Stimulated activated CD8-positive, alpha-beta memory T cell treated with anti-CD3 and anti-CD28 coated beads, Interleukin-15, amount 100 ng/mL, for 1 hour (primary cell): ENCODE measurements around the gene TMEM240.
"Not testable (repeated sequence)": the region's sequence is repeated elsewhere in the genome, so short reads cannot be mapped to it uniquely, and the experiment has no call there.

ENCODE experiments used
- DNase-seq: peaks from one replicate; pipeline ENCODE4 v3.0.0-alpha.2; 2020; ENCODE audit warnings: low read depth

TMEM240 gene

GRCh38 chr1:1524750-1525383, 15.6 kb downstream of the TMEM240 start:
- not testable (repeated sequence) for DNase-seq

GRCh38 chr1:1523651-1524050, 16.8 kb downstream of the TMEM240 start:
- not testable (repeated sequence) for DNase-seq

- DNase-seq: not testable (repeated sequence)
Observed at GRCh38 chr1:1523226-1523625, 17.2 kb downstream of the TMEM240 start.

GRCh38 chr1:1522536-1522935, 17.9 kb downstream of the TMEM240 start:
- DNase-seq: not testable (repeated sequence)

- DNase-seq: no peak
Observed at GRCh38 chr1:1521331-1521730, 19.1 kb downstream of the TMEM240 start.

GRCh38 chr1:1519805-1520505, 20.5 kb downstream of the TMEM240 start:
- not testable (repeated sequence) for DNase-seq

- DNase-seq: not testable (repeated sequence)
Observed at GRCh38 chr1:1518621-1519007, 21.8 kb downstream of the TMEM240 start.

- no peak for DNase-seq
Observed at GRCh38 chr1:1517973-1518620, 22.3 kb downstream of the TMEM240 start.

- DNase-seq: not testable (repeated sequence)
Observed at GRCh38 chr1:1516923-1517322, 23.5 kb downstream of the TMEM240 start.

- not testable (repeated sequence) for DNase-seq
Observed at GRCh38 chr1:1514376-1514775, 26.0 kb downstream of the TMEM240 start.

GRCh38 chr1:1513675-1514074, 26.7 kb downstream of the TMEM240 start:
- DNase-seq: not testable (repeated sequence)

- not testable (repeated sequence) for DNase-seq
Observed at GRCh38 chr1:1512425-1512824, 28.0 kb downstream of the TMEM240 start.

- peak; percentile 87 for DNase-seq
Observed at GRCh38 chr1:1511533-1512285, 28.7 kb downstream of the TMEM240 start, which contains the start of gene ATAD3A. Gene ATAD3A (plus strand): TSS chr1:1512162. CDS start chr1:1512269, 107 bp downstream.

GRCh38 chr1:1510912-1511532, 29.4 kb downstream of the TMEM240 start:
- no peak for DNase-seq

GRCh38 chr1:1509465-1509850, 31.0 kb downstream of the TMEM240 start:
- DNase-seq: not testable (repeated sequence)

- DNase-seq: not testable (repeated sequence)
Observed at GRCh38 chr1:1508775-1509464, 31.5 kb downstream of the TMEM240 start.

GRCh38 chr1:1507305-1507704, 33.1 kb downstream of the TMEM240 start:
- no peak for DNase-seq

- DNase-seq: not testable (repeated sequence)
Observed at GRCh38 chr1:1505801-1506200, 34.6 kb downstream of the TMEM240 start.

- not testable (repeated sequence) for DNase-seq
Observed at GRCh38 chr1:1505366-1505798, 35.0 kb downstream of the TMEM240 start.

- peak; percentile 48 for DNase-seq
Observed at GRCh38 chr1:1504777-1505365, 35.6 kb downstream of the TMEM240 start.
